ENCODE data around the gene SH3RF3. TPM values are rescaled to one million over a fixed set of nuclear protein-coding genes. Genes with fewer than 3 reads are reported as not detected.
"Not testable (repeated sequence)": the region's sequence is repeated elsewhere in the genome, so short reads cannot be mapped to it uniquely, and the experiment has no call there.

SH3RF3 gene
- polyA plus RNA-seq, 2 donors, result 1.1 to 1.3 TPM

DNA sequence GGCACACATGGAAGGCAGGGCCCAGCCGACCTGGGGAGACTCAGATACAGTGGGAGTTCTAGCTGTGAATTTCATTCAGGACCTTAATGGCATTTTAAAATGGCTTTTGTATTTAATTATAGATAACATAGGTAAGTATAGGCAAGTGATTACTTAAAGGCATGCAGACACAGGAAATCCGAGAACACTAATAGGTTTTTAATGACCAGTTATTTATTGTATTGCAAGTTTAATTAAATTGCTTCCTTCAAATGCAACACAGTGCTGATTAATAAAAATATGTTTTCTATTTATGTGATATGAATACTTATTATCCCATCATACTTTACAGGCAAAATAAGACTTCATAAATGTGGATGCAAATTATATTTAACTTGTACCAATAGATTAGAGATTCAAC lies 19.7 kb upstream of the SH3RF3 start:
- Histone ChIP-seq H3K4me1 (ENCODE audit: control insufficient read depth in 2 of 2, insufficient read depth in 2 of 2, low read length in 1 of 2) (no peaks in the 10 kb centered on the region), H3K36me3 (ENCODE audit: control insufficient read depth in 2 of 2, insufficient read depth in 2 of 2, low read length in 1 of 2) (no peaks in the 10 kb centered on the region), H3K27ac (ENCODE audit: low read depth in 2 of 2, low read length in 1 of 2) (no peak overlapping the region), H3K27me3 (ENCODE audit: control insufficient read depth in 1 of 2, insufficient read depth in 2 of 2, low read length in 2 of 2) (no peaks in the 10 kb centered on the region), H3K9me3 (ENCODE audit: control insufficient read depth in 2 of 2, insufficient read depth in 1 of 2, low read depth in 1 of 2, low read length in 1 of 2) (no peaks in the 10 kb centered on the region), H3K4me3 (ENCODE audit: low read depth in 1 of 2, low read length in 2 of 2) (no peak overlapping the region)
- WGBS, 2 donors, result 71 to 80% methylated on average over 2 of the region's 2 CpGs

DNA sequence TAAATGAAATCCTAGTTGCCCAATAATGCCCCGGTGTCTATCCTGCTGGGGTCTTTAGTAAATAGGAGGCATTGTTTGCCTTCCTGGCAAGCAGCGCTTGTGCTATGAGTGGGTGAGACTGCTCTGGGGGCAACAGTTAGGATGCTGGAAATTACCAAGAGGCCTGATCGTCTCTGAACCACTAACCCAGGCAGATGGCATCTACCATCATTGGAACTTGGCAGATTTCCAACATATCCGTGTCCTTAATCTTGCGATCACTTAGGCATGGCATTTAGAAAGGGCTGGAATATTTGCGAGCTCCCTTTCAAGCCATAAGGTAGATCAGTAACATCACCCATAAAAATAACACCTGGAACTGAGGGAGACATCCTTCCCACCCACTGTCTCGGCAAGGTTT lies 18.8 kb upstream of the SH3RF3 start:
- no peaks in the 10 kb centered on the region for H3K4me1 ChIP-seq (ENCODE audit: control insufficient read depth in 2 of 2, insufficient read depth in 2 of 2, low read length in 1 of 2)
- no peaks in the 10 kb centered on the region for H3K9me3 ChIP-seq (ENCODE audit: control insufficient read depth in 2 of 2, insufficient read depth in 1 of 2, low read depth in 1 of 2, low read length in 1 of 2)
- no peaks in the 10 kb centered on the region for H3K36me3 ChIP-seq (ENCODE audit: control insufficient read depth in 2 of 2, insufficient read depth in 2 of 2, low read length in 1 of 2)
- H3K27ac ChIP-seq (ENCODE audit: low read depth in 2 of 2, low read length in 1 of 2), result no peak overlapping the region
- no peak overlapping the region for H3K4me3 ChIP-seq (ENCODE audit: low read depth in 1 of 2, low read length in 2 of 2)
- no peaks in the 10 kb centered on the region for H3K27me3 ChIP-seq (ENCODE audit: control insufficient read depth in 1 of 2, insufficient read depth in 2 of 2, low read length in 2 of 2)
- 79 to 81% methylated on average over 7 of the region's 7 CpGs for WGBS, 2 donors

DNA sequence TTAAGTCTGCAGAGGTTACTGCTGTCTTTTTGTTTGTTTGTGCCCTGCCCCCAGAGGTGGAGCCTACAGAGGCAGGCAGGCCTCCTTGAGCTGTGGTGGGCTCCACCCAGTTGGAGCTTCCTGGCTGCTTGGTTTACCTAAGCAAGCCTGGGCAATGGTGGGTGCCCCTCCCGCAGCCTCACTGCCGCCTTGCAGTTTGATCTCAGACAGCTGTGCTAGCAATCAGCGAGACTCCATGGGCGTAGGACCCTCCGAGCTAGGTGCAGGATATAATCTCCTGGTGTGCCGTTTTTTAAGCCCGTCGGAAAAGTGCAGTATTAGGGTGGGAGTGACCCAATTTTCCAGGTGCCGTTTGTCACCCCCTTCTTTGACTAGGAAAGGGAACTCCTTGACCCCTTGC lies 11.8 kb upstream of the SH3RF3 start:
- H3K9me3 ChIP-seq (ENCODE audit: control insufficient read depth in 2 of 2, insufficient read depth in 1 of 2, low read depth in 1 of 2, low read length in 1 of 2); H3K27ac ChIP-seq (ENCODE audit: low read depth in 2 of 2, low read length in 1 of 2); H3K4me3 ChIP-seq (ENCODE audit: low read depth in 1 of 2, low read length in 2 of 2); H3K27me3 ChIP-seq (ENCODE audit: control insufficient read depth in 1 of 2, insufficient read depth in 2 of 2, low read length in 2 of 2); H3K36me3 ChIP-seq (ENCODE audit: control insufficient read depth in 2 of 2, insufficient read depth in 2 of 2, low read length in 1 of 2); H3K4me1 ChIP-seq (ENCODE audit: control insufficient read depth in 2 of 2, insufficient read depth in 2 of 2, low read length in 1 of 2): not testable (repeated sequence)
- WGBS, 2 donors, result 80 to 88% methylated on average over 9 of the region's 9 CpGs

DNA sequence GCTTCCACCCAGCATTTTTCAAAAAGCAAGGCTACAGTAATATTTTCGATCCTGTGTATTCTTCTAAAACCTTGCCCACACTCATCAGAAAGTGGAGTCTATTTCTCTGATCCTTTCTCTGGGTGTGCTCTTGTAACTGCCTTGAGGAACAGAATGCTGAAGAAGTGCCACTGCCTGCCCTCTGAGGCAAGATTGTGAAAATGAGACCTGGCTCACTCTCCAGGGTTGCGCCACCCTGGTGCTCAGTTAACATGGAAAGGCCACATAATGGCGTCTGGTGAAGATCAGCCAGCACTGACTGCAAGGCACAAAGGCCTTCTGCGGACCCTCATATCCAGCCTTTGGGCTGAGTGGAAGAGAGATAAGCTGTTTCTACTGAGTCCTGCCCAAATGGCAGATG lies 11.2 kb upstream of the SH3RF3 start:
- no peak overlapping the region for H3K4me3 ChIP-seq (ENCODE audit: low read depth in 1 of 2, low read length in 2 of 2)
- no peaks in the 10 kb centered on the region for H3K36me3 ChIP-seq (ENCODE audit: control insufficient read depth in 2 of 2, insufficient read depth in 2 of 2, low read length in 1 of 2)
- no peak overlapping the region for H3K27ac ChIP-seq (ENCODE audit: low read depth in 2 of 2, low read length in 1 of 2)
- 93 to 96% methylated on average over 4 of the region's 4 CpGs for WGBS, 2 donors
- H3K9me3 ChIP-seq (ENCODE audit: control insufficient read depth in 2 of 2, insufficient read depth in 1 of 2, low read depth in 1 of 2, low read length in 1 of 2), result no peaks in the 10 kb centered on the region
- no peaks in the 10 kb centered on the region for H3K4me1 ChIP-seq (ENCODE audit: control insufficient read depth in 2 of 2, insufficient read depth in 2 of 2, low read length in 1 of 2)
- no peaks in the 10 kb centered on the region for H3K27me3 ChIP-seq (ENCODE audit: control insufficient read depth in 1 of 2, insufficient read depth in 2 of 2, low read length in 2 of 2)

DNA sequence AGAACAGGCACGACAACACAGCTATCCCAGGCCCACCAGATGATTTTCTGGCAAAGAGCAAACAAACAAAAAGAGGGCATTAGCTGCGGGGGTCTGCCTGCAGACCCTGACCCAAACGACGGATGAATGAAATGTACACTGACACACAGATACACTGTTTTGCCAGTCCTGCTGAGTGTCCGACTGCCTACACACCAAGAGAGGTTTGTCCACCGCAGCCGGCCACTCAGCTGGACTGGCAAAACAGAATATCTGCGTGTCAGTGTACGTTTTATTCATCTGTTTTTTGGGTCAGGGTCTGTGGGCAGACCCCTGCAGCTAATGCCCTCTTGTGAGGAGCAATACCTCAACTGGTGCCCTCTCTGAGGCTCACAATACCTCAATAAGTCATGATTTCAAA lies 10.7 kb upstream of the SH3RF3 start:
- Histone ChIP-seq H3K4me1 (ENCODE audit: control insufficient read depth in 2 of 2, insufficient read depth in 2 of 2, low read length in 1 of 2) (no peaks in the 10 kb centered on the region), H3K27me3 (ENCODE audit: control insufficient read depth in 1 of 2, insufficient read depth in 2 of 2, low read length in 2 of 2) (no peaks in the 10 kb centered on the region), H3K27ac (ENCODE audit: low read depth in 2 of 2, low read length in 1 of 2) (no peak overlapping the region), H3K4me3 (ENCODE audit: low read depth in 1 of 2, low read length in 2 of 2) (no peak overlapping the region), H3K9me3 (ENCODE audit: control insufficient read depth in 2 of 2, insufficient read depth in 1 of 2, low read depth in 1 of 2, low read length in 1 of 2) (no peaks in the 10 kb centered on the region), H3K36me3 (ENCODE audit: control insufficient read depth in 2 of 2, insufficient read depth in 2 of 2, low read length in 1 of 2) (no peaks in the 10 kb centered on the region)
- 86 to 93% methylated on average over 9 of the region's 9 CpGs for WGBS, 2 donors

DNA sequence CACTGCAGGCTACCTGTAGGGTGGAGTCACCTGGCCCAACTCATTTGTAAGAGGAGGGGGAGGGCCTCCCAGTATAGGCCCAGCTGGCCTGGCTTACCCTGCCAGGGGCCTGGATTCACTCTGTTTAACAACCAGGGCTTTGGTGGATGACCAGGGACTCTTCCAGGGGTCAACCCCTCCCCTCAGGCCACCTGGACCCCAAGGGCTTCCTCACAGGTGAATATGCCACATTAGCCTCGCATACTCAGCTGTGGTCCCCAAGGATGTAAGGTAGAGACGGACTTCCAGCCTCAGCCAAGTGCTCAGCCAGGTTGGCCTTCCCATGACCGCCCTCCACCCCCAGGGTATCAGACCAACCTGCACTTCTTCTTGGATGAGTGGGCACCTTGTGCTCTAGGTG lies 8.8 kb upstream of the SH3RF3 start:
- Histone ChIP-seq H3K27me3 (ENCODE audit: control insufficient read depth in 1 of 2, insufficient read depth in 2 of 2, low read length in 2 of 2) (no peaks in the 10 kb centered on the region), H3K27ac (ENCODE audit: low read depth in 2 of 2, low read length in 1 of 2) (no peak overlapping the region)
- WGBS, 2 donors, result 94 to 95% methylated on average over 3 of the region's 3 CpGs

DNA sequence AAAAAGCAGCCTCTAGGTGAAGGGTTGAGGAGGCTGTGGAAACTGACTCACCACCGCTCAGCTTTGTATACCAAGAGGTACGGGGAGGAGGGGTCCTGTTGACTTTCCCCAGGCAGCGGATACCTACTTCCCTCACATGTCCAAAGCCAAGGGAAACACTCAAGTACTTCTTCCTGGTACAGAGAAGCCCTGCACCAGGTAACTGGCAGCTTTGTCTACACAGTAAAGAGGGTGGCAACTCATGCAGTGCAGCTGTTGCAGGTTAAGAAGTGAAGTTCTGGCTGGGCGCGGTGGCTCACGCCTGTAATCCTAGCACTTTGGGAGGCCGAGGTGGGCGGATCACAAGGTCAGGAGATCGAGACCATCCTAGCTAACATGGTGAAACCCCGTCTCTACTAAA lies 8.3 kb upstream of the SH3RF3 start:
- not testable (repeated sequence) for H3K27me3 ChIP-seq (ENCODE audit: control insufficient read depth in 1 of 2, insufficient read depth in 2 of 2, low read length in 2 of 2); H3K36me3 ChIP-seq (ENCODE audit: control insufficient read depth in 2 of 2, insufficient read depth in 2 of 2, low read length in 1 of 2); H3K4me3 ChIP-seq (ENCODE audit: low read depth in 1 of 2, low read length in 2 of 2); H3K9me3 ChIP-seq (ENCODE audit: control insufficient read depth in 2 of 2, insufficient read depth in 1 of 2, low read depth in 1 of 2, low read length in 1 of 2); H3K4me1 ChIP-seq (ENCODE audit: control insufficient read depth in 2 of 2, insufficient read depth in 2 of 2, low read length in 1 of 2); H3K27ac ChIP-seq (ENCODE audit: low read depth in 2 of 2, low read length in 1 of 2)
- 89 to 91% methylated on average over 10 of the region's 10 CpGs for WGBS, 2 donors

More for the DNA sequence above, 8.8 kb upstream of the SH3RF3 start:
- Histone ChIP-seq H3K4me1 (ENCODE audit: control insufficient read depth in 2 of 2, insufficient read depth in 2 of 2, low read length in 1 of 2) (no peaks in the 10 kb centered on the region), H3K9me3 (ENCODE audit: control insufficient read depth in 2 of 2, insufficient read depth in 1 of 2, low read depth in 1 of 2, low read length in 1 of 2) (no peaks in the 10 kb centered on the region), H3K36me3 (ENCODE audit: control insufficient read depth in 2 of 2, insufficient read depth in 2 of 2, low read length in 1 of 2) (no peaks in the 10 kb centered on the region), H3K4me3 (ENCODE audit: low read depth in 1 of 2, low read length in 2 of 2) (no peak overlapping the region)

DNA sequence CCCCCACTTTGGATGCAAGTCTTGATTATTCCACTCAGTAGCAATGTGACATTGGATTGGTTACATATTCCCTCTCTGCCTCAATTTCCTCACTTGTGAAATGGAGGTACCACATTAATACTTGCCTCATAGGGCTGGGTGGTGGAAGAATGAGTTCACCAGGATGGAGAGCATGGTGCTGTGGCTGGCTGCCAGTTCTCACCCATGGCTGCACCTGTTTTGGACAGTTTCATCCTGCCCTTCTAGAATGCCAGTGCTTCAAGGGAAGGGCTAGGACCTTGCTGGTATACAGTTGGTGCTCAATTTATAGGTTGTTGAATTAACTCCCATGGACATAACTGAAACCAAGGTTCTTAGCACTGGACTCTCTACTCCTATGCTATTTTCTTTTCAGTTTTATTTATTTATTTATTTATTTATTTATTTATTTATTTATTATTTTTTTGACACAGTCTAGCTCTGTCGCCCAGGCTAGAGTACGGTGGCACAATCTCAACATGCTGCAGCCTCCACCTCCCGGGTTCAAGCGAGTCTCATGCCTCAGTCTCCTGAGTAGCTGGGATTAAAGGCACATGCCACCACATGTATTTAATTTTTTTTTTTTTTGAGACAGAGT lies 5.3 kb upstream of the SH3RF3 start:
- 92 to 93% methylated on average over 4 of the region's 4 CpGs for WGBS, 2 donors
- H3K4me3 ChIP-seq (ENCODE audit: low read depth in 1 of 2, low read length in 2 of 2), result no peak overlapping the region
- no peaks in the 10 kb centered on the region for H3K36me3 ChIP-seq (ENCODE audit: control insufficient read depth in 2 of 2, insufficient read depth in 2 of 2, low read length in 1 of 2)
- H3K27ac ChIP-seq (ENCODE audit: low read depth in 2 of 2, low read length in 1 of 2), result no peak overlapping the region
- H3K27me3 ChIP-seq (ENCODE audit: control insufficient read depth in 1 of 2, insufficient read depth in 2 of 2, low read length in 2 of 2), result no peaks in the 10 kb centered on the region
- H3K4me1 ChIP-seq (ENCODE audit: control insufficient read depth in 2 of 2, insufficient read depth in 2 of 2, low read length in 1 of 2), result peaks cover 0 to 9% of the 10 kb centered on the region in 2 donors
- no peaks in the 10 kb centered on the region for H3K9me3 ChIP-seq (ENCODE audit: control insufficient read depth in 2 of 2, insufficient read depth in 1 of 2, low read depth in 1 of 2, low read length in 1 of 2)

DNA sequence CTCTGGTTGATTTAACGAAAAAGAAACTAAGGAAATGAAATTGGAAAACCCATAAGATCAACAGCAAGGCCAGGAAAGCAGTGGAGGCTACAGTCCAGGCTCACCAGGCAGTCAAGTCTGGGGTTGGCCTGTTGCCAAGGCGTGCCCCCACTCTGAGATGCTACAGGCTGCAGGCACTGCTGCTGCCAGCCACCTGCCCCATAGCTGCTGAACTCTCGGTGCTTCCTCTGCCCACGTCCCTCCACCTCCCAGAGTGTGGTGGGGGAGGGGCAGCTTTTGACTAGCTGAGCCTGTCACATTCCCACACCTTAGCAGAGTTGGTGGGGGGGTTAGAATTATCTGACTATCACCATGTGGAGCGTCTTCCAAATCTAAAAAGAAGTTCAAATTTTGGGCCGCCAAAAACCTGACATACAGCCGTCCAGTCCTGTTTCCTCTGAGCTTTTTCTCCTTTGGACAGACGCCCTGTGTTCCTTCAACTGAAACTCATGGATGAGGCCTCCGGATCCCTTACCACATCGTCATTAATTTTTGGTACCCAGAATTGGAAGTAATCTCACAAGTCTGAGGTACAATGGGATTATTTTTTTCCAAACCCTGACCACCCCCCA lies 3.9 kb upstream of the SH3RF3 start:
- 54 to 63% methylated on average over 10 of the region's 10 CpGs for WGBS, 2 donors
- peaks cover 2 to 16% of the 10 kb centered on the region in 2 donors for H3K4me1 ChIP-seq (ENCODE audit: control insufficient read depth in 2 of 2, insufficient read depth in 2 of 2, low read length in 1 of 2)
- H3K36me3 ChIP-seq (ENCODE audit: control insufficient read depth in 2 of 2, insufficient read depth in 2 of 2, low read length in 1 of 2), result no peaks in the 10 kb centered on the region
- no peaks in the 10 kb centered on the region for H3K9me3 ChIP-seq (ENCODE audit: control insufficient read depth in 2 of 2, insufficient read depth in 1 of 2, low read depth in 1 of 2, low read length in 1 of 2)
- H3K4me3 ChIP-seq (ENCODE audit: low read depth in 1 of 2, low read length in 2 of 2), result no peak overlapping the region
- no peaks in the 10 kb centered on the region for H3K27me3 ChIP-seq (ENCODE audit: control insufficient read depth in 1 of 2, insufficient read depth in 2 of 2, low read length in 2 of 2)
- H3K27ac ChIP-seq (ENCODE audit: low read depth in 2 of 2, low read length in 1 of 2), result no peak overlapping the region
